GM10847 (cell line): Measurements from ENCODE around the gene SMCR8.

Source experiments
- POLR2A ChIP-seq: IDR thresholded peaks from 2 replicates; pipeline ENCODE4 v1.6.1; 2011; ENCODE audit not compliant: insufficient read length; ENCODE audit errors: extremely low read depth

The SMCR8 gene

DNA sequence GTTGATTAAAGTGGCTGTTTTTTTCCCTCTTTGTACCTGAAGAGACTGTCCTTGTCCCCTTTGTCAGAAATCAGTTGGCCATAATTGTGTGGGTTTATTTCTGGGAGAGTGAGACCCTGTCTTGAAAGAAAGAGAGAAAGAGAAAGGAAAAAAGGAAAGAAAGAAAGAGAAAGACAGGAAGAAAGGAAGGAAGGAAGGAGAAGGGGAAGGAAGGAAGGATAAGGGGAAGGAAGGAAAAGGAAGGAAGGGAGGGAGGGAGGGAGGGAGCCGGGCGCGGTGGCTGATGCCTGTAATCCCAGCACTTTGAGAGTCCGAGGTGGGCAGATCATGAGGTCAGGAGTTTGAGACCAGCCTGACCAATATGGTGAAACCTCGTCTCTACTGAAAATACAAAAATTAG, 55.7 kb downstream of the SMCR8 start:
- no peak for TF ChIP-seq POLR2A

DNA sequence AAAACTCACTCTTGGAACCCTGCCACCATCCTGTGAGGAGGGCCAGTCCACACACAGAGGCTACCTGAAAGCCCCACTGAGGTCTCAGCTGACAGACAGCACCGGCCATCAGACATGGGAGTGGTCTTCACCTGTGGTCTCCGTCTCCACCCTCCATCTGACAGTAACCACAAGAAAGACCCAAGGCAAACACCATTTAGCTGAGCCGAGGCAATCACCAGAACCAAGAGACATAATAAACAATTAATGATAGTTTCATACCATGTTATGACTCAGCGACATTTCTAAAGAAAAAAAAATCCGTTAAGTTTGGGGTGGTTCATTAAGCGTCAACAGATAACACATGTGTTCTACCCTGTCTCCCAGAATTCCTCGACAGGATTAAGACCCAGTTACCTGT, 56.4 kb downstream of the SMCR8 start:
- no peak for TF ChIP-seq POLR2A

GRCh38 chr17:18374216-18374615, 59.1 kb downstream of the SMCR8 start:
- no peak for TF ChIP-seq POLR2A
